ENCODE data around the gene XXYLT1.

DNA sequence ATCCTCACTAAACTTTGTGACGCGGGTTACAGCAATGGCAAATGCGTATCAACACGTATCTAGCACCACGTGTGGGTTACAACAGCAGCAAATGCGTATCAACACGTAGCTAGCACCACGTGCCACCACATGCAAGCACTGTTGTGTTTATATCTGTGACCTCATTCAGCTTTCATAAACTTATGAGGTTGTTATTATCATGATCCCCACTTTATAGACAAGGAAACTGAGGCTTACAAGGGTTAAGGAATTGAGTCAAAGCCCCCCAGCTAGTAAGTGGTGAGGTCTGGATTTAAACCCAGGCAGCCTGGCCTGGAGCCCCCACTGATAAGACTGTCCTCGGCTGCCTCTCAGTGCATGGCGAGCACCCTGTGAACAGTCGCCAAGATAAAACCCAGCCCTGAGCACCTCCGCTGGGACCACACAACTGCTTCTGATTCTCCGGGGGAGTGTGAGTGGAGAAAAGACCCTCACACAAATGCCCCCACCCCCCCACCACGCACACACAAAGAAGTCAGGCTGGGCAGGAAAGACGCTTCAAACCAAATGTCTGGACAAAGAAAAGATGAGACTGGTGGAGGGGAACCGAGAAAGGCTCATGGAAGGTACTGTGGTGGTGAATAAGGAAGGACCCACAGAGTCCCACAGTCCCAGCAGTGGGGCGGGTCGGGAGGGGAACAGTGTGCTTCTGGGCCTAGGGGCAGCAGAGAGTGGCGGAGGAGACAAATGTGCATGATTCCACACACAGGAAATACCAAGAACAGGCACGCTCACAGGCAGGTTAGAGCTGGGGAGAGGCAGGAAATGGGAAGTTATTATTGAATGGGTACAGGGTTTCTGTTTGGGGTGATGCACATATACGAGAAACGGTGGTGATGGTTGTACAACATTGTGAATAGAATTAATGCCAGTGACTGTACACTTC lies 173.4 kb downstream of the XXYLT1 start:
- TF ChIP-seq EZH2 (IDR thresholded peaks at IDR 0.05; ENCODE audit: borderline replicate concordance, low read depth, low read length, poor library complexity, severe bottlenecking): no peak
- no peak for TF ChIP-seq CTCF (conservative IDR thresholded peaks at IDR 0.05; ENCODE audit: low read depth, low read length)
